ENCODE measurements around the gene CDK5RAP3.

The CDK5RAP3 gene

DNA sequence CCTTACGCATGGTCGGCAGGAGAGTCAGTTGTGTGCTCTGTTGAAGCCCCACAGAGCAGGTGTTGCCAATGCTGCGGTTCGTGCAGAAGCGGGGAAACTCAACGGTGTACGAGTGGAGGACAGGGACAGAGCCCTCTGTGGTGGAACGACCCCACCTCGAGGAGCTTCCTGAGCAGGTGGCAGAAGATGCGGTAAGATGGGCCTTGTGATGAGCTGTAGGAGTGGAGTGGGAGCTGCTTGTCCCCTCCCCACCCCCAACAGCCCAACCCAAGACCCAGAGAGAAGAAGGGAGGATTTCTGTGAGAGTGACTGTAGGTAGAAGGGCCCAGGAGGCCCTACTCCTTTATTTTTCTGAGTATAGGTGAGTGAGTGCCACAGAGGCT lies 4.9 kb downstream of the CDK5RAP3 start:
- TF ChIP-seq, protein P1, sequence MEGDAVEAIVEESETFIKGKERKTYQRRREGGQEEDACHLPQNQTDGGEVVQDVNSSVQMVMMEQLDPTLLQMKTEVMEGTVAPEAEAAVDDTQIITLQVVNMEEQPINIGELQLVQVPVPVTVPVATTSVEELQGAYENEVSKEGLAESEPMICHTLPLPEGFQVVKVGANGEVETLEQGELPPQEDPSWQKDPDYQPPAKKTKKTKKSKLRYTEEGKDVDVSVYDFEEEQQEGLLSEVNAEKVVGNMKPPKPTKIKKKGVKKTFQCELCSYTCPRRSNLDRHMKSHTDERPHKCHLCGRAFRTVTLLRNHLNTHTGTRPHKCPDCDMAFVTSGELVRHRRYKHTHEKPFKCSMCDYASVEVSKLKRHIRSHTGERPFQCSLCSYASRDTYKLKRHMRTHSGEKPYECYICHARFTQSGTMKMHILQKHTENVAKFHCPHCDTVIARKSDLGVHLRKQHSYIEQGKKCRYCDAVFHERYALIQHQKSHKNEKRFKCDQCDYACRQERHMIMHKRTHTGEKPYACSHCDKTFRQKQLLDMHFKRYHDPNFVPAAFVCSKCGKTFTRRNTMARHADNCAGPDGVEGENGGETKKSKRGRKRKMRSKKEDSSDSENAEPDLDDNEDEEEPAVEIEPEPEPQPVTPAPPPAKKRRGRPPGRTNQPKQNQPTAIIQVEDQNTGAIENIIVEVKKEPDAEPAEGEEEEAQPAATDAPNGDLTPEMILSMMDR (IDR thresholded peaks at IDR 0.05; ENCODE audit: borderline replicate concordance, insufficient read depth, low read depth, low read length): no peak
- no peak overlapping the region for H3K4me3 ChIP-seq (ENCODE audit: low read depth, low read length)

DNA sequence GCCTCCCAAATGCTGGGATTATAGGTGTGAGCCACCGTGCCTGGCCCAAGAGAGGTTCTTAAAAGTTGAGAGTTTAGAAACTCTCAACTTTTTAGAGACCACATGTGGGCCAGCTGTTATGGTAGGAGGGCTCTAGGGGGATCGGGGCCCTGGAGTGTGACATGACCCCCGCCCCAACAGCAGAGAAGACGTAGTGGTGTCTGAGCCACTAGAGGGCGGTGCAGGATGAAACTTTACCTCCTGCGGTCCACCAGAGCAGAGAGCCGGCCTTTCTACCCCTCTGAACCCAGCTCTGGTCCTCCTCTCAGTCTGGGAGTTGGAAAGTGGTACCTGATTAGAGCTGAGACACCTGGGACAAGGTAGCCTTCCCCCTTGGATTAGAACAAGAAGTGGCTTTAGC lies 7.4 kb downstream of the CDK5RAP3 start:
- TF ChIP-seq, protein P1 (IDR thresholded peaks at IDR 0.05; ENCODE audit: borderline replicate concordance, insufficient read depth, low read depth, low read length): peak; percentile 80
- H3K4me3 ChIP-seq (ENCODE audit: low read depth, low read length): no peak overlapping the region

DNA sequence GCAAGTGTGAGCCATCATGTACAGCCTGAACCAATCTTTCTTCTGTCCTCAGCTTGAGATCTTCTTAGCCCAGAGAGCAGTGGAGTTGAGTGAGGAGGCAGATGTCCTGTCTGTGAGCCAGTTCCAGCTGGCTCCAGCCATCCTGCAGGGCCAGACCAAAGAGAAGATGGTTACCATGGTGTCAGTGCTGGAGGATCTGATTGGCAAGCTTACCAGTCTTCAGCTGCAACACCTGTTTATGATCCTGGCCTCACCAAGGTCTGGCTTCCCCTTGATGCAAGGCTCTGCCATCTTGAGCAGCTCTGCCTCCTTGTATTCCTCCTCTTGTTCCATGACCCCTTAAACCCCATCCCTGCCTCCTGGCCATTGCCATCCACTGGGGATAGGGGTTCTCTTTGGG lies 9.6 kb downstream of the CDK5RAP3 start:
- H3K4me3 ChIP-seq (ENCODE audit: low read depth, low read length): no peak overlapping the region
- TF ChIP-seq, protein P1 (IDR thresholded peaks at IDR 0.05; ENCODE audit: borderline replicate concordance, insufficient read depth, low read depth, low read length): no peak

DNA sequence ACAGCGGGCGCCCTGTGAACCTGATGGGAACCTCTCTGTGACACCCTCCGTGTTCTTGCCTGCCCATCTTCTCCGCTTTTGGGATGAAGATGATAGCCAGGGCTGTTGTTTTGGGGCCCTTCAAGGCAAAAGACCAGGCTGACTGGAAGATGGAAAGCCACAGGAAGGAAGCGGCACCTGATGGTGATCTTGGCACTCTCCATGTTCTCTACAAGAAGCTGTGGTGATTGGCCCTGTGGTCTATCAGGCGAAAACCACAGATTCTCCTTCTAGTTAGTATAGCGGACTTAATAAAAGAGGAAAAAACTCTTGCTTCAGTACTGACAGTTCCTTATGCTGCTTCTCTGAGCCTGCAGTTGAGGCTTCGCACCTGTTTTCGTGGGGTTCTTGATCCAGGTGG lies 10.5 kb downstream of the CDK5RAP3 start:
- no peak overlapping the region for H3K4me3 ChIP-seq (ENCODE audit: low read depth, low read length)
- TF ChIP-seq, protein P1 (IDR thresholded peaks at IDR 0.05; ENCODE audit: borderline replicate concordance, insufficient read depth, low read depth, low read length): no peak

DNA sequence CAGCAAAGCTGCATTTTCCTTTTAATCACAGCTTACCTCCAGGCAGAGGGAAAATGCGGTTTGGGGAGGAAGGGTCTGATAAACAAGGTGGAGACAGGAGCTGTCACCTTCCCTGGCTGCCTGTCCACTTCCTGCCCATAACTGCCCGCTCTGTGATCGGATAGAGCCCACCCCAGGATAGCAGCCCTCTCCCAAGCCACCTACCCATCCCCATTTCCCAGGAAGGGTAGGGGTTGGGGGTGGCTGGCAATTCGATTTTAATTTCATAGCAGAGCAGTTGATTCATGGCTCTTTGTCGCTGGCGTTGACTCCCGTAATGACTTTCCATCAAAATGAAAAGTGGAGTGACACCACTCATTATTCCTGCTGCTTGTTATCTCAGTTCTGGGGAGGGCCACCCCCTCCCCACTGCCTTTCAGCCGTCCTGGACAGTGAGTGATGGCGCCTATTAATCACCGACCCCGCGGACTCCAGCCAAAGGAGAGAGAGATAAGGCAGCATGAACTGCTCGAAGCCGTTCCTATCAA lies 11.2 kb downstream of the CDK5RAP3 start:
- TF ChIP-seq, protein P1 (IDR thresholded peaks at IDR 0.05; ENCODE audit: borderline replicate concordance, insufficient read depth, low read depth, low read length): no peak
- no peak overlapping the region for H3K4me3 ChIP-seq (ENCODE audit: low read depth, low read length)

DNA sequence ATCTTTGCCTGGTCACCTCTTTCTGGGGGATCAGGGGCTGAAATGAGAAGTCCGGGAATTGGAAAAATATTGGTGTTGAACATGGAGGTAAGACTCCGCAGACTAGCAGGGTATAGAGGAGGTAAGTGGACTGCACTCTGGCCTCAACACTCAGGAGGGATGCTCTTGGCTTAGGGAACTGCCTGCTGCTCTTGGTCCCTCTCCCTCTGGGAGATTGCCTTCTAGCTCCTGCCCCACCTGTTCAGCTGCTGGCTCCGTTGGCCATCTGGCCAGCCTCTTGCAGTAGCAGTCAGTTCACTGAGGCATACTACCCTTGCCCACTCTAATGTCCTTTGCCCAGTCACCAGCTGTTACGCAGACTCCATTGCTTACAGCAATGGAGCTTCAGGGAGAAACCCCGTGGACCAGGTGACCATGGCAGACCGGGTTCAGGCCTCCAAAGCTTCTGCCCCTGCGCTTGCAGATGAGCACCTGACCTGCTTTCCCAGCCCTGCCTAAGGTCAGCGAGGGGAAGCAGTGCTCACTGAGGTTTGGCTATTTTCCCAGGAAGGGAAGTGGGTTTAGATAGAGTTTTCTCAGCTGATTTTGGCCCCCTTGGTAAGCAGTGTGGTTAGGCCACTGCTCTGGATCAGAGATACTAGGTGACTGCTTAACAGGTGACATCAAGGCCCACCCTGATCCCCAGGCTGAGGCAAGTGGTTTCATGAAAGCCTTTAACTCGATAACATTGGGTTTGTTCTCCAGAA lies 11.9 kb downstream of the CDK5RAP3 start:
- TF ChIP-seq, protein P1 (IDR thresholded peaks at IDR 0.05; ENCODE audit: borderline replicate concordance, insufficient read depth, low read depth, low read length): no peak
- H3K4me3 ChIP-seq (ENCODE audit: low read depth, low read length): no peak overlapping the region
